ENCODE results near the gene TRMT6.

The TRMT6 gene

GRCh38 chr20:5947276-5947675, 3.1 kb downstream of the TRMT6 start:
- DNase-seq, result no peak

DNA sequence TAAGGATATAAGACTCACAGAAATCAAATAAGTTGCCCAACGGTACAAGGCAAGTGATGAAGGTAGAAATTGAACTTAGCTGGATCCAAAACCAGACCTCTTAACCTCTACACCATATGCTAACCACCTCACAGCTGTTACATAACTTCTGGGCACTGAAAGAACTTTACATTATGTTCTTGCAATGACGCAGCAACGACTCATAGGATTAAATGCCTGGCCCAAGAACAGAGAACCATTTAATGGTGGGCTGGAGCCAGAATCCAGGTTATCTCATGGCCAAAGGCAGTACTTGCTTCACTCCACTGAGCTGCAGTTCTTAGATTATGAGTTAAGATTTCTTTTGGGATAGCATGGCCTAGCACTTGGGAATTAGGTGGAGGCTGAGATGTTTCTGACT, 4.4 kb downstream of the TRMT6 start:
- no peak for DNase-seq

- DNase-seq, result no peak
Measured at GRCh38 chr20:5938456-5939029, 11.8 kb downstream of the TRMT6 start.

GRCh38 chr20:5936238-5936637, 14.1 kb downstream of the TRMT6 start:
- DNase-seq, result no peak

DNA sequence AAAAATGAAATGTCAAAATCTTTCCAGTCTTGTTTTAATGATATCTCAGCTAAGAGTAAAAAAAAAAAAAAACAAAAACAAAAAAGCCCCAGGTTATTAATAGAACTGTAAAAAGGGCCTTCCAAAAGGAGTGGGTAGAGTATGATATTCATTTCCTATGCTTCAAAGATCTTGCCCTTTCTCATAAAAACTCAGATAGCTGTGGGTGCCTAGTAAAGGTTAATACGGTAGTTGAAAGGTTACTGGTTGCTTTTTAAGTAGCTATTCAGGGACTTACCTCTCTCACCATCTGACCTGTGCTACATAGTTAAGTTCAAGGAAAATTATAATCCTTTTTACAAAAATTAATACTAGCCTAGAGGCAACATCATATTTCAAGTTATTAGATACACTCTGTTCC, 14.9 kb downstream of the TRMT6 start:
- DNase-seq, result no peak

DNA sequence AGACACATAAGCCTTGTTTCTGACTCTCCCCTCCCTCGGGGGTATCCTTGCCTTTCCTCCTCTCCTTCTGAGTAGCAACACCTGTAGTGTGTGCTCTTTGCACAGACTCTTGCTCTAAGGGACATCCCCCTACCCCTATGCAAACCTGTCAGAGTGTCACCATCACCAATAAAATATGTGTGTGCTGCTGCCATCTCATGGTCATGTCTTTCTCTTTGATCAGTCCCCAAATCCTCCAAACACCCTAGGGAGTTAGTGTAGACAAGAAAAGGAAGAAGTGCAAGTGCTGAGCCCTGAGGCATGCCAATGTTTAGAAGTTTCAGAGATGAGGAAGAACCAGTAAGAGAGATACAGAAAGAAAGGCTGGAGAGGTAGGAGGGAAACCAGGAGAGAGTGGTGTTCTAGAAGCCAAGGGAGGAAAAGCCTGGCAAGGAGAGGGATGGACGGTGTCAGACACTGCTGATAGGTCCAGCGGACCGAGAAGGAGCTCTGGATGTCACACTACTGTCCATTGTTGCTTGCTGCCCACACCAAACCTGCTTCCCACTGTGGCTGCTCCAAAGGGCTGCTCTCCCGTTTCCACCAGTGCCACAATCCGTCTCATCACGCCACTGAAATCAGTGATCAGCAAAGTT, 16.4 kb downstream of the TRMT6 start:
- no peak for DNase-seq

- peak; percentile 11 for DNase-seq
Measured at GRCh38 chr20:5932796-5933195, 17.5 kb downstream of the TRMT6 start.

DNA sequence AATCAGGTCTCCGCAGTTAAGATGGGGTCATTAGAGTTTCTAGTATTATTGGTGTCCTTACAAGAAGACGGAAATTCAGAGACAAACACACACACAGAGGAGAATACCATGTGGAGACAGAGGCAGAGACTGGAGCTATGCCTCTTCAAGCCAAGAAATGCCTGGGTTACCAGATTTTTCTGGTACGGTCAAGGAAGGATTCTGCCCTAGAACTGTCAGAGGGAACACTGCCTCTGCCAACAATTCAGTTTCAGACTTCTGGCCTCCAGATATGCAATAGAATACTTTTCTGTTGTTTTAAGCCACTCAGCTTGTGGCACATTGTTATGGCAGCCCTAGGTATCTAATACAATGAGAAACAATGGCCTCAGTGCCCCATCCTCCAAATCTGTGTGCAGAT, 18.9 kb downstream of the TRMT6 start:
- peak; percentile 17 for DNase-seq

DNA sequence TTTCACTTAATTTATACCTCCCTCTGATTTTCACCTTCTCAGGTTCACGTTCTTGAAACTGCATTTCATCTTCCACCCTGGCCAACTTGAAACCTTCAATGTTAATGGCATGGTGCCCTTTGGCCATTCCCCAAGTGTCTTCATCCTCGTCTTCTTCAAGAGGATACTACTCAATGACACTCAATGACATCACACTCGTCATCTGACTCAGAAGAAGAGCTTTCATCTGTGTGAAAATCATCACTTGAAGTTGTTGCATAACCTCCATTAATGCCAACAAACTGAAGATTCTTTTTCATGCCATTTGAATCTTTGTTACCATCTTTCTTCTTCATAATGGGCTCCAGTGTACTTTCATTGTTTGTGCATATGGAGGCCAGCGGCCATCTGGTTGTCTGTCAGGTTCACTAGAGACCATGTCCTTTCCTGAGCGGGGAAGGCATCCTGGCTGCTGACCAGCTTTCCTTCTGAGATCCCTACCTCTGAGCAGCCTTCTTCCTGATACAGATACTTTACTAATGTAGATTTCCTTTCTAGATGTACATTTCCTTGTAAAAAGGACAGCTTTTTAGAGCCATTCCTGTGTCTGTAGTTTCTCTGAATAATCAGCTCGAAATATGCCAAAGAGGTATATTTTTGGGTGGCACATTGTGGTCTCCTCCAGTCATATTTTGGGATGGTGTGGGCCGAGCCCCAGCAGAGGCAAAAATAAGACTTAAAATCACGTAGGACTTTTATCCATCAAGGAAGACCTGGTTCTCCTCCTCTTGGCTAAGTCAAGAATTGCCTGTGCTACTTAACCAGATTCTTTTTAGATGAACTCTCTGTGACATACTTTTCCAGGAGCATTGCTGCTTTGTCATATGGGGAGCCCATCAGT, 21.3 kb downstream of the TRMT6 start:
- DNase-seq, result peak; percentile 12

GRCh38 chr20:5927749-5928462, 22.4 kb downstream of the TRMT6 start:
- peak; percentile 35 for DNase-seq

DNA sequence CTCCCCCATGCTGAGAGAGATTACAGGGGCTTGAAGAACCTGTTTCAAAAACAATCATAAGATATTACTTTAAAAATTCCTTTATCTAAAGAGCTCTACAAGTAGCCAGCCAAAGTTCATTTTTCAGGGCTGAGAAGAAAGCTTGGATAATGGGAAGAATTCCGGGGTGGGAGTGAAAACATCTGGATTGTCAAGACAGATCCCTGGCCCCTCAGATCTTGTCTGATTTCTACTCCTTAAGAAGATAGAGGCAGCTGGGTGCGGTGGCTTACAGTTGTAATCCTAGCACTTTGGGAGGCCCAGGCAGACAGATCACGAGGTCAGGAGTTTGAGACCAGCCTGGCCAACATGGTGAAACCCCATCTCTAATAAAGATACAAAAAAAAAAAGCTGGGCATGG, 24.8 kb downstream of the TRMT6 start:
- DNase-seq, result peak; percentile 18

GRCh38 chr20:5923493-5923892, 26.8 kb downstream of the TRMT6 start:
- peak; percentile 20 for DNase-seq

- DNase-seq, result no peak
Measured at GRCh38 chr20:5920581-5920980, 29.8 kb downstream of the TRMT6 start.

- peak; percentile 49 for DNase-seq
Measured at GRCh38 chr20:5919626-5920544, 30.4 kb downstream of the TRMT6 start.

DNA sequence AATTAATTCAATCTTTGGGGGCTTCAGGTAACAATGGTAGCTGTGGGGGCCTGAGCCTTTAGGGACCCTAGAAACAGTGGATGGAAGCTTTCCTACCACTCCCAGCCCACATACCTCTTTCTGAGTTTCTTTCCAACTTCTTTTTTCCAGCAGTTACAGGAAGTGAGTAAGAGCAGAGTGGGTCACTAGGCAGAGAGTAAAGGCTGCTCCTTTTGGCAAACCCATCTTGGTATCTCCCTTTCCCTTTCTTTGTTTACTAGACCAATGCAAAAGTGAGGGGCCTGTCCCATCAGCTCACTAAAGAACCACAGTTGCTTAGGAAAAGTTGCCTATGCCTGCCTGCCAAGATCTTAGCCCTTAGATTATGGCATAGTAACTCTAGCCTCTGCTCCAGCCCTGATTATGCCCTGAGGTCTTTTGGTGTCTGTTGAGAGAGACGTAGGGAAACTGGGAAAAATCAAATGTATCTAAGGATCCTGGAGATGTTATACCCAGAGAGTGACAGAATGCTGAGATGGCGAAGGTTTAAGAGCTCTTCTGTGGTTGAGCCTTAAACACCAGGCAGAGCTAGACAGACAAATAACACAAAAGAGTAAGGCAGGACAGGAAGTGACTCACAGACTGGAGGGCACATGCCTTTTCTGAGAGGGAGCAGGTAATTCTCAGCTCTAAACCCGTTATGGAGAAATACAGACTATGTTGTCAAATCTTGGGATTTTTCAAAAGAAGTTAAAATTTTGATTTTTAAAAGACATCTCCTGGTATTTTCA, 31.3 kb downstream of the TRMT6 start:
- peak; percentile 81 for DNase-seq

GRCh38 chr20:5914859-5915258, 35.5 kb downstream of the TRMT6 start:
- peak; percentile 32 for DNase-seq

DNA sequence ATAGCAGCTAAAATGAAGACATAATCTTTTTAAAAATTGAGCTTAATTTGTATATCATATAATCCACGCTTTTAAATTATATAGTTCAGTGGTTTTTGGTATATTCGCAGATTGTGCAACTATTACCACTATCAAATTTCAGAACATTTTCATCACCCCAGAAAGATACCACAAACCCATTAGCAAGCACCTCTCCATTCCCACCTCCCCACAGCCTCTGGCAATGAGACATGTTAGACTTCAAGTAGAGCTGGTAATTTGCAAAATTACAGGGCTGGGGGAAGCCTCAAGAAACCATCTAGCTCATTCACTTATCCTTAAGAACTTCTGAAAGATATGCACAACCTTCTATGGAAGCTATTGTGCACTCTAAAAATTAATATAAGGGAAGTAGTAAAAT, 37.2 kb downstream of the TRMT6 start:
- peak; percentile 29 for DNase-seq

- no peak for DNase-seq
Measured at GRCh38 chr20:5910186-5910585, 40.1 kb downstream of the TRMT6 start.

DNA sequence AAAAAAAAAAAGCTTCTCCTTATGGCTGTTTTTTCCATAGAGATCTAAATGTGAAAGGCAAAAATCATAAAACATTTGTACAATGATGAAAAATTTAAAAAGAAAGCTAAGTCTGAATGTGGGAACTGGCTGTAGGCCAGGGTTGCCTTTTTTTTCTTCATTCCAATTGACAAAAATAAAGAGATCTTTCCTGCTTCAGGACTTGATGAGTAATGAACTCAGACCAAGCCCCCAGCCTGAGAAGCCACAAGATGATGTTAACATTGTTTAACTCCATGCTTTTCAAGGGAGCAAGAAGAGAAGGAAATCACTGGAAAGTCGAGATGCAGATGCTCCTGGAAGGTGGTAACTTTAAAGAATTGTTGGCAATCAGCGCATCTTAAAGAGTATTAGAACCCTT, 41.4 kb downstream of the TRMT6 start:
- peak; percentile 9 for DNase-seq

DNA sequence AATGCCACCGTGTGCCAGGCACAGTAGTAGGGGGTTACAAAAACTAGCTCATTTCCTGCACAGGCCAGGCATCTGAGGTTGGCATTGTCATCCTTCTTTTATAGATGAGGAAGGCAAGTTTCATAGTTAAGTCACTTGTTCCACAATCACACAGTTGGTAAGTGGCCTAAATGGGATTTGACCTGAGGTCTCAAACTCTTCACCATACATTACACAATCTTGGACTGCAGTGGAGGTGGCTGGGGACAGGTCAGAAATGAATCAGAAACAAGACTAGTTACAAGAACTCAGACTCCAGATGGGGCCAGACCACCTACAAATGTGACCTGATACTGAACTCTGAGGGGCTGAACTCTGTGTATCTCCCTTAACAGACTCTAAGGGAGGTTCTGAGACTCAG, 49.4 kb downstream of the TRMT6 start:
- DNase-seq, result no peak

GRCh38 chr20:5899444-5899843, 50.9 kb downstream of the TRMT6 start:
- DNase-seq, result no peak

DNA sequence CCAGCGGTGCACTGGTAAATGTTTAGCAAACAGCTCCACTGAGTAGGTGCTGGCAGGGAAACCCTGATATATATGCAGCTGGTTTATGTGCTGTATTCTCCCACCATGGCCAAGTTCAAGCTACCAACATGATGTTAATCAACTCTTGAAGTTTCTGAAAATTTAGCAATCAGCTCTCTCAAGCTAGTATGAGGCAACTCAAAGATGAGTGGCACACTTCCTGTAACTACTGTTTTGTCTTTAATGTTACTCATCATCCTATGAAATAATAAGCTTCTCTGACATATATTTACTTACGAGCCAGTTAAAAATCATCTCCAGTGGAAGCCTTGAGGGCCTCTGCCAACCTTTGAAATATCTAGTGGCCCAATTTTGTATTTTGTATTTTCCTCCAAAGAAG, 54.7 kb downstream of the TRMT6 start:
- DNase-seq, result no peak

All from islet precursor cell (in vitro differentiated cells).